Renal cortical epithelial cell (primary cell): ENCODE data around the gene SFXN5. TPM values are rescaled to one million over a fixed set of nuclear protein-coding genes. Genes with fewer than 3 reads are reported as not detected.

Experiments
- DNase-seq: peaks from one replicate; pipeline ENCODE4 v3.0.0-alpha.2; 2011; ENCODE audit warnings: low read depth
- total RNA-seq: library from RNA; depleted of rRNA; stranded (reverse); fragments of >200 nt; gene quantifications from 2 replicates; pipeline ENCODE4 v1.2.3, GENCODE V29; 2014

Gene SFXN5
- total RNA-seq = 5.9 and 16.0 TPM in 2 replicates

- DNase-seq = peak; percentile 76
These were observed at the start of gene SFXN5 for GRCh38 chr2:73071360-73072128. SFXN5 (minus strand) TSS chr2:73071712; CDS start chr2:73071705, 7 bp downstream.

- DNase-seq = peak; percentile 12
These were observed 48.2 kb upstream of the SFXN5 start for GRCh38 chr2:73119611-73120239.

GRCh38 chr2:73117441-73117840 is 45.9 kb upstream of the SFXN5 start:
- no peak for DNase-seq

- DNase-seq = no peak
These were observed 44.9 kb upstream of the SFXN5 start for GRCh38 chr2:73116182-73116960.

- no peak for DNase-seq
These were observed 42.9 kb upstream of the SFXN5 start for GRCh38 chr2:73114273-73114867.

GRCh38 chr2:73112913-73113854 is 41.7 kb upstream of the SFXN5 start, which contains the start of gene RAB11FIP5:
RAB11FIP5 (minus strand) TSS chr2:73112948; CDS start chr2:73112777, 171 bp downstream.
- peak; percentile 81 for DNase-seq

GRCh38 chr2:73112026-73112912 is 40.8 kb upstream of the SFXN5 start:
- DNase-seq = no peak

GRCh38 chr2:73111073-73112025 is 39.8 kb upstream of the SFXN5 start:
- DNase-seq = peak; percentile 76

GRCh38 chr2:73110168-73111072 is 38.9 kb upstream of the SFXN5 start:
- DNase-seq = peak; percentile 31

- DNase-seq = no peak
These were observed 38.1 kb upstream of the SFXN5 start for GRCh38 chr2:73109431-73110167.

GRCh38 chr2:73107211-73107926 is 35.9 kb upstream of the SFXN5 start:
- no peak for DNase-seq

GRCh38 chr2:73106791-73107190 is 35.3 kb upstream of the SFXN5 start:
- no peak for DNase-seq

- no peak for DNase-seq
These were observed 34.0 kb upstream of the SFXN5 start for GRCh38 chr2:73105511-73105971.

- no peak for DNase-seq
These were observed 33.4 kb upstream of the SFXN5 start for GRCh38 chr2:73104933-73105332.

GRCh38 chr2:73103018-73103542 is 31.6 kb upstream of the SFXN5 start:
- DNase-seq = no peak
